MM.1S (cell line): Measurements from ENCODE around the gene LAMA4.

Experiments used
- EZH2 ChIP-seq: fragments of 300-600 bp; sonication (generic); optimal IDR thresholded peaks from 2 replicates; pipeline ENCODE3; 2017; ENCODE audit warnings: low read depth, mild to moderate bottlenecking, antibody characterized with exemption, low read length, mixed read lengths
- EZH2phosphoT487 ChIP-seq: fragments of 300-600 bp; sonication (generic); IDR thresholded peaks from 2 replicates; pipeline ENCODE4 v1.6.1; 2018; ENCODE audit warnings: antibody characterized with exemption, low read length
- TF ChIP-seq, protein P1 (sequence below): fragments of 300-600 bp; sonication (generic); IDR thresholded peaks from 2 replicates; pipeline ENCODE4 v1.5.1; 2016; ENCODE audit warnings: antibody characterized with exemption, low read length, mixed read lengths

- no peak for TF ChIP-seq EZH2phosphoT487
- TF ChIP-seq, protein P1, sequence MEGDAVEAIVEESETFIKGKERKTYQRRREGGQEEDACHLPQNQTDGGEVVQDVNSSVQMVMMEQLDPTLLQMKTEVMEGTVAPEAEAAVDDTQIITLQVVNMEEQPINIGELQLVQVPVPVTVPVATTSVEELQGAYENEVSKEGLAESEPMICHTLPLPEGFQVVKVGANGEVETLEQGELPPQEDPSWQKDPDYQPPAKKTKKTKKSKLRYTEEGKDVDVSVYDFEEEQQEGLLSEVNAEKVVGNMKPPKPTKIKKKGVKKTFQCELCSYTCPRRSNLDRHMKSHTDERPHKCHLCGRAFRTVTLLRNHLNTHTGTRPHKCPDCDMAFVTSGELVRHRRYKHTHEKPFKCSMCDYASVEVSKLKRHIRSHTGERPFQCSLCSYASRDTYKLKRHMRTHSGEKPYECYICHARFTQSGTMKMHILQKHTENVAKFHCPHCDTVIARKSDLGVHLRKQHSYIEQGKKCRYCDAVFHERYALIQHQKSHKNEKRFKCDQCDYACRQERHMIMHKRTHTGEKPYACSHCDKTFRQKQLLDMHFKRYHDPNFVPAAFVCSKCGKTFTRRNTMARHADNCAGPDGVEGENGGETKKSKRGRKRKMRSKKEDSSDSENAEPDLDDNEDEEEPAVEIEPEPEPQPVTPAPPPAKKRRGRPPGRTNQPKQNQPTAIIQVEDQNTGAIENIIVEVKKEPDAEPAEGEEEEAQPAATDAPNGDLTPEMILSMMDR: no peak
- no peak for TF ChIP-seq EZH2
These were observed 97.7 kb downstream of the LAMA4 start for GRCh38 chr6:112156668-112157067.
